SK-N-SH (cell line): ENCODE results near the gene POU2AF2. TPM values are rescaled to one million over a fixed set of nuclear protein-coding genes. Genes with fewer than 3 reads are reported as not detected.
"Not testable (repeated sequence)": the region's sequence is repeated elsewhere in the genome, so short reads cannot be mapped to it uniquely, and the experiment has no call there.

Experiments
- CTCF ChIA-PET: fragments of 300-600, 350-600 bp; formaldehyde crosslinking; extraction: SDS; loops from one replicate; lab custom pipeline; 2021; lab: Yijun Ruan, JAX
- POLR2A ChIA-PET: fragments of 350-600 bp; sonication (Branson Sonifier 250); formaldehyde crosslinking; extraction: SDS; loops from one replicate; lab custom pipeline; 2020; ENCODE audit warnings: antibody characterized with exemption, inconsistent platforms; lab: Yijun Ruan, JAX
- DNase-seq: peaks from one replicate; pipeline ENCODE4 v3.0.0; 2012
- H2AFZ ChIP-seq: fragments of 200-600 bp; sonication (generic); 2 replicates; pipeline ENCODE4 v1.8.1; 2016; ENCODE audit warnings: antibody characterized with exemption, mild to moderate bottlenecking, low read depth
- H3F3A ChIP-seq: fragments of 200-600 bp; sonication (generic); replicated peaks from 2 replicates; pipeline ENCODE3; 2016; ENCODE audit warnings: antibody characterized with exemption, mild to moderate bottlenecking; ENCODE audit not compliant: insufficient read depth
- H3K27ac ChIP-seq, 2 experiments: fragments of 200-500 bp in 1 of 2; fragments of 200-600 bp in 1 of 2; sonication (Bioruptor generic) in 1 of 2; sonication (generic), shearing (Covaris generic) in 1 of 2; 2 replicates each; pipeline versions ENCODE4 v1.5.1 to v1.6.1; 2014 to 2016; ENCODE audit warnings: low read depth in 2 of 2, inconsistent platforms in 1 of 2, low read length in 1 of 2, mild to moderate bottlenecking in 1 of 2, mixed read lengths in 1 of 2
- H3K27me3 ChIP-seq: fragments of 200-600 bp; sonication (generic), shearing (Covaris generic); 2 replicates; pipeline ENCODE4 v1.6.1; 2016; ENCODE audit warnings: mixed run types; ENCODE audit not compliant: insufficient read depth
- H3K36me3 ChIP-seq, 2 experiments: fragments of 200-500 bp in 1 of 2; fragments of 200-600 bp in 1 of 2; sonication (Bioruptor generic) in 1 of 2; sonication (generic) in 1 of 2; replicated peaks in 1 of 2; 2 replicates each; pipeline versions ENCODE3 to v1.5.1; 2014 to 2016; ENCODE audit warnings: low read length in 1 of 2, mild to moderate bottlenecking in 1 of 2; ENCODE audit not compliant: insufficient read depth in 2 of 2, control insufficient read depth in 1 of 2
- H3K4me1 ChIP-seq, 2 experiments: fragments of 200-500 bp in 1 of 2; fragments of 200-600 bp in 1 of 2; sonication (Bioruptor generic) in 1 of 2; sonication (generic), shearing (Covaris generic) in 1 of 2; 2 replicates each; pipeline versions ENCODE4 v1.5.1 to v1.6.1; 2014 to 2016; ENCODE audit warnings: low read depth in 1 of 2, low read length in 1 of 2, mixed run types in 1 of 2; ENCODE audit not compliant: insufficient read depth in 2 of 2, control insufficient read depth in 1 of 2
- H3K4me2 ChIP-seq: fragments of 200-600 bp; sonication (generic), shearing (Covaris generic); 2 replicates; pipeline ENCODE4 v1.6.1; 2017; ENCODE audit warnings: mixed run types
- H3K4me3 ChIP-seq, 2 experiments: fragments of 200-500 bp in 1 of 2; fragments of 200-600 bp in 1 of 2; sonication (Bioruptor generic) in 1 of 2; sonication (generic), shearing (Covaris generic) in 1 of 2; 2 replicates each; pipeline versions ENCODE4 v1.5.1 to v1.8.1; 2014 to 2016; ENCODE audit warnings: low read depth in 2 of 2, inconsistent platforms in 1 of 2, low read length in 1 of 2, mild to moderate bottlenecking in 1 of 2, mixed read lengths in 1 of 2, moderate library complexity in 1 of 2
- H3K79me2 ChIP-seq: fragments of 200-600 bp; sonication (generic); 2 replicates; pipeline ENCODE4 v1.8.1; 2017; ENCODE audit warnings: mild to moderate bottlenecking; ENCODE audit not compliant: insufficient read depth
- H3K9ac ChIP-seq: fragments of 200-600 bp; sonication (generic); 2 replicates; pipeline ENCODE4 v1.6.1; 2017; ENCODE audit warnings: mixed run types
- H3K9me2 ChIP-seq: fragments of 200-600 bp; sonication (generic); 2 replicates; pipeline ENCODE4 v1.6.1; 2017; ENCODE audit warnings: mixed run types
- H3K9me3 ChIP-seq: fragments of 200-600 bp; sonication (generic); 2 replicates; pipeline ENCODE4 v1.6.1; 2017; ENCODE audit warnings: mixed run types, mild to moderate bottlenecking, moderate library complexity
- H4K20me1 ChIP-seq: fragments of 200-600 bp; sonication (generic); 2 replicates; pipeline ENCODE4 v1.6.1; 2017; ENCODE audit warnings: mild to moderate bottlenecking, mixed run types; ENCODE audit not compliant: insufficient read depth
- ELF1 ChIP-seq: IDR thresholded peaks from 2 replicates; pipeline ENCODE4 v1.4.0; 2012
- EP300 ChIP-seq, 2 experiments: IDR thresholded peaks; 2 replicates each; pipeline versions ENCODE4 v1.4.0 to v1.6.1; 2012; ENCODE audit warnings: borderline replicate concordance in 1 of 2, low read depth in 1 of 2, low read length in 1 of 2
- EZH2phosphoT487 ChIP-seq: fragments of 200-600 bp; sonication (generic); IDR thresholded peaks from 2 replicates; pipeline ENCODE4 v1.6.1; 2017; ENCODE audit warnings: low read depth, mixed run types, mild to moderate bottlenecking, antibody characterized with exemption, moderate library complexity, borderline replicate concordance
- FOXJ3 ChIP-seq: sonication (generic); formaldehyde crosslinking; IDR thresholded peaks from 2 replicates; pipeline ENCODE4 v1.5.1; 2020; ENCODE audit warnings: mild to moderate bottlenecking, missing genetic modification reagents
- FOXM1 ChIP-seq: IDR thresholded peaks from 2 replicates; pipeline ENCODE4 v1.4.0; 2012; ENCODE audit warnings: low read depth, mild to moderate bottlenecking
- GABPA ChIP-seq: IDR thresholded peaks from 2 replicates; pipeline ENCODE4 v1.4.0; 2012; ENCODE audit warnings: low read depth, mild to moderate bottlenecking
- GATA2 ChIP-seq: sonication (generic); formaldehyde crosslinking; IDR thresholded peaks from 2 replicates; pipeline ENCODE4 v1.5.0; 2020; ENCODE audit warnings: mild to moderate bottlenecking, missing genetic modification reagents
- MXI1 ChIP-seq: IDR thresholded peaks from 2 replicates; pipeline ENCODE4 v1.6.1; 2012; ENCODE audit warnings: mild to moderate bottlenecking, low read depth, low read length, improper control_type of control experiment
- NFIC ChIP-seq: IDR thresholded peaks from 2 replicates; pipeline ENCODE4 v1.4.0; 2012; ENCODE audit warnings: borderline replicate concordance
- PBX3 ChIP-seq: IDR thresholded peaks from 2 replicates; pipeline ENCODE4; 2012
- RCOR1 ChIP-seq: fragments of 150-350 bp; IDR thresholded peaks from 2 replicates; pipeline ENCODE4 v1.6.1; 2017; ENCODE audit warnings: antibody characterized with exemption, low read length
- REST ChIP-seq: IDR thresholded peaks from 2 replicates; pipeline ENCODE4 v1.6.1; 2012; ENCODE audit warnings: mild to moderate bottlenecking, low read depth, low read length, moderate library complexity
- RFX5 ChIP-seq: IDR thresholded peaks from 2 replicates; pipeline ENCODE4 v1.6.1; 2012; ENCODE audit warnings: mild to moderate bottlenecking, improper control_type of control experiment, low read length
- RXRA ChIP-seq: IDR thresholded peaks from 2 replicates; pipeline ENCODE4 v1.4.0; 2012; ENCODE audit warnings: low read depth, mild to moderate bottlenecking, borderline replicate concordance
- TEAD4 ChIP-seq: IDR thresholded peaks from 2 replicates; pipeline ENCODE4 v1.4.0; 2012; ENCODE audit warnings: mild to moderate bottlenecking, borderline replicate concordance; ENCODE audit not compliant: insufficient read depth
- WGBS: methylation state at CpG from one replicate; pipeline ENCODE4 v1.1.6; 2017; ENCODE audit warnings: low lambda C conversion rate; 5-methylcytosine and 5-hydroxymethylcytosine counted together
- polyA plus RNA-seq, 3 experiments: library from polyadenylated mRNA; depleted of rRNA; stranded (reverse); fragments of >200 nt; gene quantifications; 2 replicates each; pipeline ENCODE4 v1.2.3, GENCODE V29; 2012

Gene POU2AF2
- polyA plus RNA-seq, 1 of the 3 experiments (the other 2 are of a cell fraction), result 0.15 TPM

- TF ChIP-seq REST, result no peak
- TF ChIP-seq EZH2phosphoT487, result no peak
Measured at GRCh38 chr11:111319296-111319695, 73.8 kb downstream of the POU2AF2 start (continued).

- H3K36me3 ChIP-seq, H3K79me2 ChIP-seq, H3K4me3 ChIP-seq, H2AFZ ChIP-seq, H3K4me1 ChIP-seq, H3K9ac ChIP-seq, H3K9me2 ChIP-seq, H3F3A ChIP-seq, H3K9me3 ChIP-seq, H3K4me2 ChIP-seq, H3K27me3 ChIP-seq, POLR2A ChIA-PET, H4K20me1 ChIP-seq, H3K27ac ChIP-seq, DNase-seq: not testable (repeated sequence)
- CTCF ChIA-PET, result interaction anchor here (1.1 to 1.2 kb wide), 2 partner anchors 21 to 103 kb away, joined by 4 read pairs; no protein-coding TSS in a partner anchor
- 47% methylated on average over 6 of the region's 6 CpGs for WGBS
Measured at GRCh38 chr11:111320199-111320598, 74.7 kb downstream of the POU2AF2 start.

GRCh38 chr11:111320728-111321568 lies 75.4 kb downstream of the POU2AF2 start:
- POLR2A ChIA-PET, result no interaction called here
- WGBS, result 48% methylated on average over 5 of the region's 5 CpGs
- H3K79me2 ChIP-seq, result no peaks in the 10 kb centered on the region
- H3K36me3 ChIP-seq, result no peaks in the 10 kb centered on the region
- H3K4me1 ChIP-seq, result no peaks in the 10 kb centered on the region
- no peaks in the 10 kb centered on the region for H3K9me3 ChIP-seq
- H4K20me1 ChIP-seq, result no peaks in the 10 kb centered on the region
- no peaks in the 10 kb centered on the region; the same call in 1 of the 2 replicates for H3K27me3 ChIP-seq
- no peak overlapping the region for H3K27ac ChIP-seq
- TF ChIP-seq TEAD4, result no peak
- TF ChIP-seq MXI1, result no peak
- TF ChIP-seq RFX5, result no peak
- TF ChIP-seq RXRA, result no peak
- TF ChIP-seq REST, result no peak
- no peak for TF ChIP-seq NFIC
- no peak for TF ChIP-seq GATA2 (CRISPR knock-in tag)
- no peak for TF ChIP-seq ELF1
- TF ChIP-seq FOXJ3 (CRISPR knock-in tag), result no peak
- TF ChIP-seq GABPA, result no peak
- no peak for TF ChIP-seq FOXM1
- no peak for TF ChIP-seq RCOR1
- no peak for TF ChIP-seq PBX3
- no peak for TF ChIP-seq EP300 (IDR thresholded peaks at IDR 0.05; ENCODE audit: borderline replicate concordance in 1 of 2, low read depth in 1 of 2, low read length in 1 of 2)
- CTCF ChIA-PET, result interaction anchor here (1.1 to 1.2 kb wide), 2 partner anchors 22 to 102 kb away, joined by 4 read pairs; no protein-coding TSS in a partner anchor
- no peak for DNase-seq
- no peak overlapping the region for H3K9ac ChIP-seq
- no peaks in the 10 kb centered on the region for H3K9me2 ChIP-seq
- H3K4me2 ChIP-seq, result no peak overlapping the region
- no peak overlapping the region for H3K4me3 ChIP-seq
- H2AFZ ChIP-seq, result no peak overlapping the region
- H3F3A ChIP-seq, result no peaks in the 10 kb centered on the region
